Gastroesophageal sphincter (tissue), 3 donors: ENCODE data around the gene PTPRD.

ENCODE experiments used
- EP300 ChIP-seq: sonication (generic); formaldehyde crosslinking; IDR thresholded peaks from one replicate; pipeline ENCODE4 v1.6.1; 2017; ENCODE audit warnings: antibody characterized with exemption, mild to moderate bottlenecking
- POLR2A ChIP-seq, 2 donors: fragments of 450-650 bp; IDR thresholded peaks; one replicate each; pipeline ENCODE4 v1.6.1; 2017; ENCODE audit warnings: antibody characterized with exemption in 2 of 2, mild to moderate bottlenecking in 2 of 2, moderate library complexity in 1 of 2
- POLR2AphosphoS5 ChIP-seq: sonication (generic); formaldehyde crosslinking; IDR thresholded peaks from one replicate; pipeline ENCODE4 v1.6.1; 2017; ENCODE audit warnings: antibody characterized with exemption
- TF ChIP-seq, protein P1 (sequence below), 4 experiments: fragments of 200-600 bp in 2 of 4; fragments of 450-650 bp in 2 of 4; sonication (generic) in 1 of 4; IDR thresholded peaks; one replicate each; pipeline ENCODE4 v1.5.1; 2017 to 2019; ENCODE audit warnings: antibody characterized with exemption in 4 of 4, mild to moderate bottlenecking in 2 of 4, moderate library complexity in 2 of 4

DNA sequence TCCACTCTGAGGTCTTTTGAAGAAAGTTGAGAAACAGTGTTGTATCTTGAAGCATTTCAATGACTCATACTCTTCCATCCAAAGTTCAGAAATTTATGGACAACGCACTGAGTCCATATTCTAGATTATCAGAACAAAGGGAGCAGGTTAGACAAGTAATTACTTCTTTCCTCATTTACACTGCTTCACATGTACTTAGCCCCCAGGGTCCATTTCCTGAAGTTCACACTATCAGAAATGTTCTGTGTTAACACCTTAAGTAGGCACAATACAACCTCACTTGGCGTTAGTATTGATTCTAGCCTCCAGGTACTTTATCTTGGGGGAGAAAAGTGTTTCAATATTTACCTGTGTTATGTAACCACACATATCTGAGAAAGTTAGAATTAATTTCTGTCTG lies 2325.3 kb downstream of the PTPRD start:
- TF ChIP-seq, protein P1, sequence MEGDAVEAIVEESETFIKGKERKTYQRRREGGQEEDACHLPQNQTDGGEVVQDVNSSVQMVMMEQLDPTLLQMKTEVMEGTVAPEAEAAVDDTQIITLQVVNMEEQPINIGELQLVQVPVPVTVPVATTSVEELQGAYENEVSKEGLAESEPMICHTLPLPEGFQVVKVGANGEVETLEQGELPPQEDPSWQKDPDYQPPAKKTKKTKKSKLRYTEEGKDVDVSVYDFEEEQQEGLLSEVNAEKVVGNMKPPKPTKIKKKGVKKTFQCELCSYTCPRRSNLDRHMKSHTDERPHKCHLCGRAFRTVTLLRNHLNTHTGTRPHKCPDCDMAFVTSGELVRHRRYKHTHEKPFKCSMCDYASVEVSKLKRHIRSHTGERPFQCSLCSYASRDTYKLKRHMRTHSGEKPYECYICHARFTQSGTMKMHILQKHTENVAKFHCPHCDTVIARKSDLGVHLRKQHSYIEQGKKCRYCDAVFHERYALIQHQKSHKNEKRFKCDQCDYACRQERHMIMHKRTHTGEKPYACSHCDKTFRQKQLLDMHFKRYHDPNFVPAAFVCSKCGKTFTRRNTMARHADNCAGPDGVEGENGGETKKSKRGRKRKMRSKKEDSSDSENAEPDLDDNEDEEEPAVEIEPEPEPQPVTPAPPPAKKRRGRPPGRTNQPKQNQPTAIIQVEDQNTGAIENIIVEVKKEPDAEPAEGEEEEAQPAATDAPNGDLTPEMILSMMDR (IDR thresholded peaks at IDR 0.05): no peak
- TF ChIP-seq POLR2A (IDR thresholded peaks at IDR 0.05): no peak
- TF ChIP-seq EP300: no peak
- no peak for TF ChIP-seq POLR2AphosphoS5
